Mammary epithelial cell (primary cell): ENCODE measurements around the gene CCNO.

Experiments used
- EZH2 ChIP-seq: IDR thresholded peaks from 2 replicates; pipeline ENCODE4 v1.6.1; 2012; ENCODE audit warnings: low read length, inconsistent platforms, borderline replicate concordance
- TF ChIP-seq, protein P1 (sequence below), 2 donors: IDR thresholded peaks in 1 of 2; conservative IDR thresholded peaks in 1 of 2; 2 replicates each; pipeline ENCODE4 v1.5.1; 2011 to 2012; ENCODE audit warnings: inconsistent platforms in 2 of 2, low read length in 2 of 2, mild to moderate bottlenecking in 2 of 2, control low read depth in 1 of 2, low read depth in 1 of 2; ENCODE audit not compliant: insufficient read depth in 1 of 2; ENCODE audit errors: extremely low read depth in 1 of 2

DNA sequence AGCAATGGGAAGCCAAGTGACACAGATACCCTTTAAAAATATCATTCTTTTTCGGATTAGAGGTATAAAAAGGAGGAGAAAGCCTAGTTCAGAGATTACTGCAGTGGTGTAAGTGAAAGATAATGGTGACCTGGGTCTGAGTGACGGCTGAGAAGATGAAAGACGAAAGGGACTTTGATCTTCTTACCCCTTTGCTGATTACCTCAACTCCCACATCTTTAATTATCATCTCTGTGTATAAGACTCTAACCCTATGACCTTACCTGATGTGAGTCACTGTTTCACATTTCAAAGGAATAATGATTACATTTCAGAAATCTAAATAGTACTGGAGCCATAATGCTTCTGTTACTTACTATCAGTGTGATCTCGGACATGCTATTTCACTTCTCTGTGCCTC, 21.4 kb upstream of the CCNO start:
- TF ChIP-seq, protein P1, sequence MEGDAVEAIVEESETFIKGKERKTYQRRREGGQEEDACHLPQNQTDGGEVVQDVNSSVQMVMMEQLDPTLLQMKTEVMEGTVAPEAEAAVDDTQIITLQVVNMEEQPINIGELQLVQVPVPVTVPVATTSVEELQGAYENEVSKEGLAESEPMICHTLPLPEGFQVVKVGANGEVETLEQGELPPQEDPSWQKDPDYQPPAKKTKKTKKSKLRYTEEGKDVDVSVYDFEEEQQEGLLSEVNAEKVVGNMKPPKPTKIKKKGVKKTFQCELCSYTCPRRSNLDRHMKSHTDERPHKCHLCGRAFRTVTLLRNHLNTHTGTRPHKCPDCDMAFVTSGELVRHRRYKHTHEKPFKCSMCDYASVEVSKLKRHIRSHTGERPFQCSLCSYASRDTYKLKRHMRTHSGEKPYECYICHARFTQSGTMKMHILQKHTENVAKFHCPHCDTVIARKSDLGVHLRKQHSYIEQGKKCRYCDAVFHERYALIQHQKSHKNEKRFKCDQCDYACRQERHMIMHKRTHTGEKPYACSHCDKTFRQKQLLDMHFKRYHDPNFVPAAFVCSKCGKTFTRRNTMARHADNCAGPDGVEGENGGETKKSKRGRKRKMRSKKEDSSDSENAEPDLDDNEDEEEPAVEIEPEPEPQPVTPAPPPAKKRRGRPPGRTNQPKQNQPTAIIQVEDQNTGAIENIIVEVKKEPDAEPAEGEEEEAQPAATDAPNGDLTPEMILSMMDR (conservative IDR thresholded peaks at IDR 0.05 in 1 of 2, IDR thresholded peaks at IDR 0.05 in 1 of 2; ENCODE audit: extremely low read depth in 1 of 2, insufficient read depth in 1 of 2, low read depth in 1 of 2, low read length in 2 of 2), result no peak
- no peak for TF ChIP-seq EZH2
